Measurements from ENCODE around the gene ABCA4. TPM values are rescaled to one million over a fixed set of nuclear protein-coding genes. Genes with fewer than 3 reads are reported as not detected.
"Not testable (repeated sequence)": the region's sequence is repeated elsewhere in the genome, so short reads cannot be mapped to it uniquely, and the experiment has no call there.

The ABCA4 gene
- under 1 TPM; 0.16 to 0.63 TPM for total RNA-seq
- polyA plus RNA-seq, result under 1 TPM; 0.08 to 0.25 TPM
- long read RNA-seq, donor 1, partial matches to known transcripts, result 1 of 1 reads
- long read RNA-seq, donor 1, other reads (novel, unspliced or antisense), result 0 of 1 reads
- long read RNA-seq, donor 2, partial matches to known transcripts, result 0 of 2 reads
- long read RNA-seq, donor 2, other reads (novel, unspliced or antisense), result 2 of 2 reads

GRCh38 chr1:94120991-94121390 lies at the start of gene ABCA4:
Gene ABCA4, minus strand, starts transcription at chr1:94121148. Its CDS starts 103 bp downstream, at chr1:94121045.
- H3K27me3 ChIP-seq (ENCODE audit: control insufficient read depth in 1 of 2, insufficient read depth in 2 of 2, low read length in 1 of 2), result no peaks in the 10 kb centered on the region
- 95% methylated on average over 9 of the region's 9 CpGs for WGBS, 2 donors
- no peak within 1 kb of the TSS for H3K27ac ChIP-seq (ENCODE audit: low read depth in 1 of 2, low read length in 2 of 2)
- no peak for DNase-seq
- H3K4me3 ChIP-seq (ENCODE audit: low read length in 2 of 2), result no peak within 1 kb of the TSS
- H3K9me3 ChIP-seq (ENCODE audit: control insufficient read depth, low read length), result no peaks in the 10 kb centered on the region
- intact Hi-C loops (cut with DNase I), result no loop called here
- ATAC-seq (ENCODE audit: low FRiP score), result no peak
- no peaks in the 10 kb centered on the region for H3K36me3 ChIP-seq (ENCODE audit: control insufficient read depth in 1 of 2, insufficient read depth in 2 of 2, low read length in 1 of 2)
- peaks cover 0 to 2% of the 10 kb centered on the region in 2 donors for H3K4me1 ChIP-seq (ENCODE audit: control insufficient read depth in 1 of 2, insufficient read depth in 2 of 2, low read length in 2 of 2)

GRCh38 chr1:94169126-94169525 lies 48.2 kb upstream of the ABCA4 start:
- WGBS, 2 donors, result 91 to 93% methylated on average over 3 of the region's 3 CpGs
- no peak for ATAC-seq (ENCODE audit: low FRiP score)
- intact Hi-C loops (cut with DNase I), result no loop called here

GRCh38 chr1:94165843-94166242 lies 44.9 kb upstream of the ABCA4 start:
- Histone ChIP-seq H3K27me3 (ENCODE audit: control insufficient read depth in 1 of 2, insufficient read depth in 2 of 2, low read length in 1 of 2) (no peaks in the 10 kb centered on the region), H3K4me1 (ENCODE audit: control insufficient read depth in 1 of 2, insufficient read depth in 2 of 2, low read length in 2 of 2) (peaks cover 0 to 1% of the 10 kb centered on the region in 2 donors), H3K36me3 (ENCODE audit: control insufficient read depth in 1 of 2, insufficient read depth in 2 of 2, low read length in 1 of 2) (no peaks in the 10 kb centered on the region), H3K27ac (ENCODE audit: low read depth in 1 of 2, low read length in 2 of 2) (no peak overlapping the region), H3K4me3 (ENCODE audit: low read length in 2 of 2) (no peak overlapping the region), H3K9me3 (ENCODE audit: control insufficient read depth, low read length) (peaks cover 2% of the 10 kb centered on the region)
- ATAC-seq (ENCODE audit: low FRiP score) (no peak), DNase-seq (no peak)
- intact Hi-C loops (cut with DNase I), result no loop called here
- WGBS, 2 donors, result 95 to 98% methylated on average over 5 of the region's 5 CpGs

More at GRCh38 chr1:94169126-94169525, 48.2 kb upstream of the ABCA4 start:
- H3K27ac ChIP-seq (ENCODE audit: low read depth in 1 of 2, low read length in 2 of 2), result no peak overlapping the region
- H3K4me3 ChIP-seq (ENCODE audit: low read length in 2 of 2), result no peak overlapping the region
- no peaks in the 10 kb centered on the region for H3K4me1 ChIP-seq (ENCODE audit: control insufficient read depth in 1 of 2, insufficient read depth in 2 of 2, low read length in 2 of 2)
- no peak for DNase-seq
- no peaks in the 10 kb centered on the region for H3K9me3 ChIP-seq (ENCODE audit: control insufficient read depth, low read length)
- peaks cover 0 to 4% of the 10 kb centered on the region in 2 donors for H3K36me3 ChIP-seq (ENCODE audit: control insufficient read depth in 1 of 2, insufficient read depth in 2 of 2, low read length in 1 of 2)
- H3K27me3 ChIP-seq (ENCODE audit: control insufficient read depth in 1 of 2, insufficient read depth in 2 of 2, low read length in 1 of 2), result no peaks in the 10 kb centered on the region

GRCh38 chr1:94164885-94165284 lies 43.9 kb upstream of the ABCA4 start:
- ATAC-seq (ENCODE audit: low FRiP score); H3K4me3 ChIP-seq (ENCODE audit: low read length in 2 of 2); H3K36me3 ChIP-seq (ENCODE audit: control insufficient read depth in 1 of 2, insufficient read depth in 2 of 2, low read length in 1 of 2); H3K27ac ChIP-seq (ENCODE audit: low read depth in 1 of 2, low read length in 2 of 2); H3K4me1 ChIP-seq (ENCODE audit: control insufficient read depth in 1 of 2, insufficient read depth in 2 of 2, low read length in 2 of 2); intact Hi-C loops (cut with DNase I); H3K27me3 ChIP-seq (ENCODE audit: control insufficient read depth in 1 of 2, insufficient read depth in 2 of 2, low read length in 1 of 2); H3K9me3 ChIP-seq (ENCODE audit: control insufficient read depth, low read length); DNase-seq: not testable (repeated sequence)
- WGBS, 2 donors, result 83 to 86% methylated on average over 2 of the region's 2 CpGs

GRCh38 chr1:94164121-94164520 lies 43.2 kb upstream of the ABCA4 start:
- DNase-seq; H3K27ac ChIP-seq (ENCODE audit: low read depth in 1 of 2, low read length in 2 of 2); intact Hi-C loops (cut with DNase I); H3K36me3 ChIP-seq (ENCODE audit: control insufficient read depth in 1 of 2, insufficient read depth in 2 of 2, low read length in 1 of 2); H3K9me3 ChIP-seq (ENCODE audit: control insufficient read depth, low read length); H3K4me3 ChIP-seq (ENCODE audit: low read length in 2 of 2); ATAC-seq (ENCODE audit: low FRiP score); H3K27me3 ChIP-seq (ENCODE audit: control insufficient read depth in 1 of 2, insufficient read depth in 2 of 2, low read length in 1 of 2); H3K4me1 ChIP-seq (ENCODE audit: control insufficient read depth in 1 of 2, insufficient read depth in 2 of 2, low read length in 2 of 2): not testable (repeated sequence)
- 80 to 83% methylated on average over 1 of the region's 1 CpG for WGBS, 2 donors

- not testable (repeated sequence) for H3K27me3 ChIP-seq (ENCODE audit: control insufficient read depth in 1 of 2, insufficient read depth in 2 of 2, low read length in 1 of 2)
Observed at GRCh38 chr1:94163249-94163648, 42.3 kb upstream of the ABCA4 start.

GRCh38 chr1:94160811-94161210 lies 39.9 kb upstream of the ABCA4 start:
- Histone ChIP-seq H3K4me3 (ENCODE audit: low read length in 2 of 2) (no peak overlapping the region), H3K27me3 (ENCODE audit: control insufficient read depth in 1 of 2, insufficient read depth in 2 of 2, low read length in 1 of 2) (no peaks in the 10 kb centered on the region), H3K27ac (ENCODE audit: low read depth in 1 of 2, low read length in 2 of 2) (no peak overlapping the region), H3K4me1 (ENCODE audit: control insufficient read depth in 1 of 2, insufficient read depth in 2 of 2, low read length in 2 of 2) (peaks cover 0 to 3% of the 10 kb centered on the region in 2 donors), H3K36me3 (ENCODE audit: control insufficient read depth in 1 of 2, insufficient read depth in 2 of 2, low read length in 1 of 2) (no peaks in the 10 kb centered on the region), H3K9me3 (ENCODE audit: control insufficient read depth, low read length) (peaks cover 2% of the 10 kb centered on the region)
- 16 to 22% methylated on average over 4 of the region's 4 CpGs for WGBS, 2 donors
- DNase-seq, result no peak
- intact Hi-C loops (cut with DNase I), result no loop called here
- no peak for ATAC-seq (ENCODE audit: low FRiP score)

More at GRCh38 chr1:94163249-94163648, 42.3 kb upstream of the ABCA4 start:
- H3K9me3 ChIP-seq (ENCODE audit: control insufficient read depth, low read length); H3K27ac ChIP-seq (ENCODE audit: low read depth in 1 of 2, low read length in 2 of 2); H3K4me3 ChIP-seq (ENCODE audit: low read length in 2 of 2); intact Hi-C loops (cut with DNase I); ATAC-seq (ENCODE audit: low FRiP score); DNase-seq; H3K36me3 ChIP-seq (ENCODE audit: control insufficient read depth in 1 of 2, insufficient read depth in 2 of 2, low read length in 1 of 2); H3K4me1 ChIP-seq (ENCODE audit: control insufficient read depth in 1 of 2, insufficient read depth in 2 of 2, low read length in 2 of 2): not testable (repeated sequence)
- 90 to 92% methylated on average over 5 of the region's 5 CpGs for WGBS, 2 donors

GRCh38 chr1:94156096-94156625 lies 35.2 kb upstream of the ABCA4 start:
- H3K4me3 ChIP-seq (ENCODE audit: low read length in 2 of 2), result no peak overlapping the region
- peaks cover 3% of the 10 kb centered on the region for H3K9me3 ChIP-seq (ENCODE audit: control insufficient read depth, low read length)
- H3K27me3 ChIP-seq (ENCODE audit: control insufficient read depth in 1 of 2, insufficient read depth in 2 of 2, low read length in 1 of 2), result no peaks in the 10 kb centered on the region
- 27 to 37% methylated on average over 1 of the region's 1 CpG for WGBS, 2 donors
- H3K36me3 ChIP-seq (ENCODE audit: control insufficient read depth in 1 of 2, insufficient read depth in 2 of 2, low read length in 1 of 2), result no peaks in the 10 kb centered on the region
- ATAC-seq (ENCODE audit: low FRiP score), result no peak
- no peak for DNase-seq
- intact Hi-C loops (cut with DNase I), result no loop called here
- H3K4me1 ChIP-seq (ENCODE audit: control insufficient read depth in 1 of 2, insufficient read depth in 2 of 2, low read length in 2 of 2), result peaks cover 0 to 3% of the 10 kb centered on the region in 2 donors
- no peak overlapping the region for H3K27ac ChIP-seq (ENCODE audit: low read depth in 1 of 2, low read length in 2 of 2)

- 85 to 90% methylated on average over 1 of the region's 1 CpG for WGBS, 2 donors
- intact Hi-C loops (cut with DNase I), result no loop called here
- H3K27ac ChIP-seq (ENCODE audit: low read depth in 1 of 2, low read length in 2 of 2), result no peak overlapping the region
- no peaks in the 10 kb centered on the region for H3K36me3 ChIP-seq (ENCODE audit: control insufficient read depth in 1 of 2, insufficient read depth in 2 of 2, low read length in 1 of 2)
- H3K4me1 ChIP-seq (ENCODE audit: control insufficient read depth in 1 of 2, insufficient read depth in 2 of 2, low read length in 2 of 2), result no peaks in the 10 kb centered on the region
- H3K9me3 ChIP-seq (ENCODE audit: control insufficient read depth, low read length), result peaks cover 3% of the 10 kb centered on the region
- H3K4me3 ChIP-seq (ENCODE audit: low read length in 2 of 2), result no peak overlapping the region
- no peaks in the 10 kb centered on the region for H3K27me3 ChIP-seq (ENCODE audit: control insufficient read depth in 1 of 2, insufficient read depth in 2 of 2, low read length in 1 of 2)
- ATAC-seq (ENCODE audit: low FRiP score) (no peak), DNase-seq (no peak)
Observed at GRCh38 chr1:94154989-94155388, 34.0 kb upstream of the ABCA4 start.

Measured in aorta (tissue), 5 donors.